ENCODE data around the gene INO80.

Gene INO80

DNA sequence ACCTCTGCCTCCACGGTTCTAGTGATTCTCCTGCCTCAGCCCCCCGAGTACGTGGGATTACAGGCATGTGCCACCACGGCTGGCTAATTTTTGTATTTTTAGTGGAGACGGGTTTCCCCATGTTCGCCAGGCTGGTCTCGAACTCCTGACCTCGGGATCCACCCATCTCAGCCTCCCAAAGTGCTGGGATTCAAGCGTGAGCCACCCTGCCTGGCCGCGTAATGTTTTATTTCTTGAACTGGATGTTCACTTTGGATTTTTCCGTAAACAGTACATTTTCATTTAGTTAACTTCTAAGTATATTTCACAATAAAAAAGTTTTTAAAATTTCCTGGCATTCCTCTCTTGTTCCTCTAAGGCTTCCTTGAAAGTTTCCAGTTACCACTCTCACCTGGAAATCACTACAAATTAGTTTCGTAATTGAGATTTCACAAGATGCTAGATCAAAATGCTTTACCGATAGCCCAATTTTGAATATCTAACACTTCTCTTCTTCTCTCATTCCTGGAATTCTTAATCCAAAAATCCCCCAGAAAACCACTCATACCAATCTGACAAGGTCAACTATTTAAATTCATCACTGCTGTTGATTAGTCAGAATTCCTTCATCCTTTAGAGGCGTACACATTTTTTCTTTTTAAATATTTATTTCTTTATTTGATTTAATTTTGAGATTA, 44.7 kb upstream of the INO80 start:
- Histone ChIP-seq H3K9me3 (ENCODE audit: insufficient read depth, low read depth, low read length) (no peaks in the 10 kb centered on the region), H3K4me1 (ENCODE audit: insufficient read depth, low read length, poor library complexity, severe bottlenecking) (peaks cover 7% of the 10 kb centered on the region), H3K4me3 (ENCODE audit: low read length, poor library complexity, severe bottlenecking) (no peak overlapping the region), H2AFZ (ENCODE audit: low read length) (no peak overlapping the region), H3K79me2 (ENCODE audit: insufficient read depth, low read length) (no peaks in the 10 kb centered on the region), H3K36me3 (ENCODE audit: insufficient read depth, low read length) (no peaks in the 10 kb centered on the region), H3K9ac (ENCODE audit: low read depth, low read length, poor library complexity, severe bottlenecking) (no peak overlapping the region), H3K27me3 (ENCODE audit: insufficient read depth, low read length, poor library complexity, severe bottlenecking) (no peaks in the 10 kb centered on the region), H3F3A (ENCODE audit: low read depth) (no peaks in the 10 kb centered on the region), H4K20me1 (ENCODE audit: insufficient read depth, low read length, poor library complexity, severe bottlenecking) (no peaks in the 10 kb centered on the region), H3K9me2 (replicated peaks; ENCODE audit: low read depth, low read length) (no peaks in the 10 kb centered on the region), H3K4me2 (ENCODE audit: low read depth, low read length, poor library complexity, severe bottlenecking) (no peak overlapping the region)
- TF ChIP-seq, protein P1, sequence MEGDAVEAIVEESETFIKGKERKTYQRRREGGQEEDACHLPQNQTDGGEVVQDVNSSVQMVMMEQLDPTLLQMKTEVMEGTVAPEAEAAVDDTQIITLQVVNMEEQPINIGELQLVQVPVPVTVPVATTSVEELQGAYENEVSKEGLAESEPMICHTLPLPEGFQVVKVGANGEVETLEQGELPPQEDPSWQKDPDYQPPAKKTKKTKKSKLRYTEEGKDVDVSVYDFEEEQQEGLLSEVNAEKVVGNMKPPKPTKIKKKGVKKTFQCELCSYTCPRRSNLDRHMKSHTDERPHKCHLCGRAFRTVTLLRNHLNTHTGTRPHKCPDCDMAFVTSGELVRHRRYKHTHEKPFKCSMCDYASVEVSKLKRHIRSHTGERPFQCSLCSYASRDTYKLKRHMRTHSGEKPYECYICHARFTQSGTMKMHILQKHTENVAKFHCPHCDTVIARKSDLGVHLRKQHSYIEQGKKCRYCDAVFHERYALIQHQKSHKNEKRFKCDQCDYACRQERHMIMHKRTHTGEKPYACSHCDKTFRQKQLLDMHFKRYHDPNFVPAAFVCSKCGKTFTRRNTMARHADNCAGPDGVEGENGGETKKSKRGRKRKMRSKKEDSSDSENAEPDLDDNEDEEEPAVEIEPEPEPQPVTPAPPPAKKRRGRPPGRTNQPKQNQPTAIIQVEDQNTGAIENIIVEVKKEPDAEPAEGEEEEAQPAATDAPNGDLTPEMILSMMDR (conservative IDR thresholded peaks at IDR 0.05; ENCODE audit: low read length) = no peak

DNA sequence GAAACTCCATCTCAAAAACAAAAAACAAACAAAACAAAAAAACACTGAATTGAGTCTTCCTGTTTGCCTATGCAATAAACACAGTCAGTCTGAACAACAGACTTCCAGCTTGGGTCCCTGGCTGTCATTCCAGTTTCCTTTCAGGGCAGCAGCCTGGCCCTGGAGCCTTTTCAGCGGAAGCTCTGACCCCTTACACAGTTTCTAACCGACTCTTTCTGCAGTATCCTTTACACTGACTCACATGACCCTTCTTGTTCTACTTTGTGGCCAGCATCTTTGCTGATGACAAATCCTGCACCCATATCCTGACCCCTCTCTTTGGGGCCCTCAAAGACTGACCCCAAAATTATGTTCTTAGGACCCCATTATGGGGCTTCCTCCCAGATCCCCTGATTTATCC, 38.3 kb upstream of the INO80 start:
- Histone ChIP-seq H3K9me2 (replicated peaks; ENCODE audit: low read depth, low read length) (no peaks in the 10 kb centered on the region), H3K4me3 (ENCODE audit: low read length, poor library complexity, severe bottlenecking) (no peak overlapping the region), H3K79me2 (ENCODE audit: insufficient read depth, low read length) (no peaks in the 10 kb centered on the region), H4K20me1 (ENCODE audit: insufficient read depth, low read length, poor library complexity, severe bottlenecking) (no peaks in the 10 kb centered on the region), H3K4me2 (ENCODE audit: low read depth, low read length, poor library complexity, severe bottlenecking) (no peak overlapping the region), H3K36me3 (ENCODE audit: insufficient read depth, low read length) (no peaks in the 10 kb centered on the region), H3K4me1 (ENCODE audit: insufficient read depth, low read length, poor library complexity, severe bottlenecking) (no peaks in the 10 kb centered on the region), H3K9ac (ENCODE audit: low read depth, low read length, poor library complexity, severe bottlenecking) (no peak overlapping the region), H2AFZ (ENCODE audit: low read length) (no peak overlapping the region), H3F3A (ENCODE audit: low read depth) (no peaks in the 10 kb centered on the region), H3K27me3 (ENCODE audit: insufficient read depth, low read length, poor library complexity, severe bottlenecking) (no peaks in the 10 kb centered on the region), H3K9me3 (ENCODE audit: insufficient read depth, low read depth, low read length) (no peaks in the 10 kb centered on the region)
- TF ChIP-seq, protein P1 (conservative IDR thresholded peaks at IDR 0.05; ENCODE audit: low read length) = no peak
- TF ChIP-seq EZH2phosphoT487 (IDR thresholded peaks at IDR 0.05; ENCODE audit: borderline replicate concordance) = no peak

DNA sequence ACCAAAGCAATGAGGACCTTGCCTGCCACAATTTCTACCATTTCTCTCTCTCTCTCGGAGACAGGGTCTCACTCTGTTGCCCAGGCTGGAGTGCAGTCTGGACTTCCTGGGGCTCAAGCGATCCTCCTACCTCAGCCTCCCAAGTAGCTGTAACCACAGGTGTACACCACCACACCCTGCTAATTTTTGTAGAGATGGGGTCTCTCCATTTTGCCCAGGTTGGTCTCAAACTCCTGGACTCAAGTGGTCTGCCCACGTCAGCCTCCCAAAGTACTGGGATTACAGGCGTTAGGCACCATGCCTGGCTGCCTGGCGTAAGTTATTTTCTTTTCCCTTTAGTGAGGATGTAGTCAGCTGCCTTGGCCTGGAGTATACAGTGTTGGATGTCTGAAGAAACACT, 37.7 kb upstream of the INO80 start:
- Histone ChIP-seq H3K4me2 (ENCODE audit: low read depth, low read length, poor library complexity, severe bottlenecking) (no peak overlapping the region), H3K4me1 (ENCODE audit: insufficient read depth, low read length, poor library complexity, severe bottlenecking) (no peaks in the 10 kb centered on the region), H3K27me3 (ENCODE audit: insufficient read depth, low read length, poor library complexity, severe bottlenecking) (no peaks in the 10 kb centered on the region), H3K4me3 (ENCODE audit: low read length, poor library complexity, severe bottlenecking) (no peak overlapping the region), H3F3A (ENCODE audit: low read depth) (no peaks in the 10 kb centered on the region), H3K9ac (ENCODE audit: low read depth, low read length, poor library complexity, severe bottlenecking) (no peak overlapping the region), H3K9me2 (replicated peaks; ENCODE audit: low read depth, low read length) (no peaks in the 10 kb centered on the region), H3K9me3 (ENCODE audit: insufficient read depth, low read depth, low read length) (no peaks in the 10 kb centered on the region), H2AFZ (ENCODE audit: low read length) (no peak overlapping the region), H3K36me3 (ENCODE audit: insufficient read depth, low read length) (no peaks in the 10 kb centered on the region), H3K79me2 (ENCODE audit: insufficient read depth, low read length) (no peaks in the 10 kb centered on the region), H4K20me1 (ENCODE audit: insufficient read depth, low read length, poor library complexity, severe bottlenecking) (no peaks in the 10 kb centered on the region)
- TF ChIP-seq EZH2phosphoT487 (IDR thresholded peaks at IDR 0.05; ENCODE audit: borderline replicate concordance) = no peak
- TF ChIP-seq, protein P1 (conservative IDR thresholded peaks at IDR 0.05; ENCODE audit: low read length) = no peak

Data from Loucy (cell line).